Measurements from ENCODE around the gene TUG1. TPM values are rescaled to one million over a fixed set of nuclear protein-coding genes. Genes with fewer than 3 reads are reported as not detected.
A peak's percentile ranks its signal among the peaks of the same experiment; 100 is the strongest.

Gene TUG1
- total RNA-seq (10 to 100 TPM; 46.6 to 49.9 TPM), polyA plus RNA-seq (21.3 TPM)

DNA sequence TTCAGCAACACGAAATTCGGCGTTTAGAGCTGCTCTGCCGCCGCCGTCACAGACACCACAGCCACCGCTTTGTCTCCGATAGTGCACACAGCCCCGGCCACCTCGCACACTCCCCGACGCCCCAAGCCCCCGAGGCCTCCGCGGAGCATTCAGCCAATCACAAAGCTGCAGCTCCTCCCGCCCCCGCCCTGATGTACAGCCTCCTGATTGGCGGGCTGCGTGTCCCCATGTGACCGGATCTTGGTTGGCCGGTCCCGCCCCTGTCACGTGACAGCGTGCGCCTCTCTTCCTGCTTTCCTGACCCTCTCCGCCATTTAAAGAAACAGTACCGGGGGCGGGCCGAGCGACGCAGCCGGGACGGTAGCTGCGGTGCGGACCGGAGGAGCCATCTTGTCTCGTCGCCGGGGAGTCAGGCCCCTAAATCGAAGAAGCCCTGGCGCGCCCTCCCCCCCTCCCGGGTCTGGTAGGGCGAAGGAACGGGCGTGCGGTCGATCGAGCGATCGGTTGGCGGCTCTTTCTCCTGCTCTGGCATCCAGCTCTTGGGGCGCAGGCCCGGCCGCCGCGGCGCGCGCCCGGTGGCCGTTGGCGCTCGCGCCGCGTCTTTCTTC, at the start of gene TUG1:
Gene TUG1, plus strand, starts transcription at position 342 of the 608 bp plus-strand sequence.
- ChIA-PET CTCF (interaction anchor here (0.6 to 2.6 kb wide), 8 partner anchors 23 to 334 kb away, joined by 3 to 9 read pairs (median 6); partner anchors contain the start of gene SLC35E4), POLR2A (interaction anchor here (0.6 to 2.1 kb wide), 16 partner anchors 10 to 1506 kb away, joined by 3 to 17 read pairs (median 4); partner anchors contain the start of genes DUSP18, FBXO7, PES1 and PIK3IP1)
- Mint-ChIP-seq H3K9me3 (peaks cover 19 to 50% (median 33%) of the 10 kb centered on the region in 5 donors), H3K4me3 (peak within 1 kb of the TSS; percentile 88 to 99 (median 95)), H3K4me1 (peaks cover 39 to 75% (median 59%) of the 10 kb centered on the region in 3 donors), H3K27ac (peak within 1 kb of the TSS; percentile 89 to 99 (median 96)), H3K27me3 (peaks cover 0 to 3% of the 10 kb centered on the region in 2 donors), H3K36me3 (peaks cover 23 to 58% (median 51%) of the 10 kb centered on the region in 3 donors)
- Histone ChIP-seq H3K27me3 (ENCODE audit: insufficient read depth, low read length, poor library complexity, severe bottlenecking) (no peaks in the 10 kb centered on the region), H3K4me3 (ENCODE audit: low read length) (peak within 1 kb of the TSS; percentile 77), H3K27ac (ENCODE audit: low read depth, low read length) (peak within 1 kb of the TSS; percentile 74), H3K9me3 (ENCODE audit: low read length) (peaks cover 38% of the 10 kb centered on the region), H3K4me1 (ENCODE audit: insufficient read depth, low read length) (peaks cover 24% of the 10 kb centered on the region), H3K36me3 (ENCODE audit: insufficient read depth, low read length) (peaks cover 31% of the 10 kb centered on the region)
- DNase-seq: peak; percentile 97 to 98 (median 97)

DNA sequence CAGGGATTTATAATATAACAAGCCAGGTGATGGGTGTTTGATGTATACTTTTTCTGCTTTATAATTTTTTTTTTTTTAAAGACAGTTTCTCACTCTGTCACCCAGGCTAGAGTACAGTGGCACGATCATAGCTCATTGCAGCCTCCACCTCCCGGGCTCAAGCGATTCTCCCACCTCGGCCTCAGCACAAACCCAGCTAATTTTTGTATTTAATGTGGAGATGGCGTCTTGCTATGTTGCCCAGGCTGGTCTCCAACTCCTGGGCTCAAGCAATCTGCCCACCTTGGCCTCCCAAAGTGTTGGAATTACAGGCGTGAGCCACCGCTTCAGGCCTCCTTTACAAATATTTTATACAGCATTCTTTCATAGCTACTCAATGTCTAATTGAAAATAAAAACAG, 49.1 kb upstream of the TUG1 start:
- H3K27me3 ChIP-seq (ENCODE audit: insufficient read depth, low read length, poor library complexity, severe bottlenecking): no peaks in the 10 kb centered on the region
- Mint-ChIP-seq H3K27me3 (no peaks in the 10 kb centered on the region), H3K27ac (peak overlapping the region in 2 of 8 donors; percentile 7 to 49), H3K4me1 (peaks cover 12 to 31% (median 14%) of the 10 kb centered on the region in 3 donors), H3K9me3 (peaks cover 0 to 5% (median 2%) of the 10 kb centered on the region in 5 donors), H3K4me3 (peak overlapping the region in 2 of 7 donors; percentile 59 to 68), H3K36me3 (peaks cover 0 to 18% (median 2%) of the 10 kb centered on the region in 3 donors)
- no peaks in the 10 kb centered on the region for H3K36me3 ChIP-seq (ENCODE audit: insufficient read depth, low read length)
- peaks cover 22% of the 10 kb centered on the region for H3K4me1 ChIP-seq (ENCODE audit: insufficient read depth, low read length)
- H3K4me3 ChIP-seq (ENCODE audit: low read length): no peak overlapping the region
- CTCF ChIA-PET: interaction anchor here (0.9 to 4.3 kb wide), 14 partner anchors 9 to 308 kb away, joined by 3 to 42 read pairs (median 6); partner anchors contain the start of genes MORC2, SLC35E4 and TUG1
- no peaks in the 10 kb centered on the region for H3K9me3 ChIP-seq (ENCODE audit: low read length)
- no peak for DNase-seq
- POLR2A ChIA-PET: interaction anchor here (0.7 to 1.1 kb wide), 2 partner anchors 236 to 284 kb away, joined by 3 to 4 read pairs; partner anchors contain the start of gene SLC35E4
- no peak overlapping the region for H3K27ac ChIP-seq (ENCODE audit: low read depth, low read length)

DNA sequence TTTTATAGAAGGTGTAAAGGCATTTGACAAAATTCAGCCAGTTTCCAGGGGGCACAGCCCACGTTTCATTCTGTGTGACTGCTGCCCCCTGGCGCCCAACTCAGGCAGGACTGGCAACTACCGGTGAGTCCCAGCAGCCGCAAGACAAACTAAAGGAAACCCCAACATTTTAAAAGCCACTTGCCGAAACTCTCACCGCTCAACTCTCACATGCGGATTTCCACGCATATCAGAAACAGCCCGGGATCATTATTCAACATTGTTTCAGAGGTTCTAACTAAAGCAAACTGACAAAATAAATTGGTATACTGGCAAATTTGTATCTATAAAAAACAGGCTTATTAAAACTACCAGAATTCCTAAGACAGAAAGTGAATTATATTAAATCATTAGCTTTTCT, 48.7 kb upstream of the TUG1 start:
- Histone ChIP-seq H3K9me3 (ENCODE audit: low read length) (no peaks in the 10 kb centered on the region), H3K27ac (ENCODE audit: low read depth, low read length) (no peak overlapping the region), H3K27me3 (ENCODE audit: insufficient read depth, low read length, poor library complexity, severe bottlenecking) (no peaks in the 10 kb centered on the region), H3K4me3 (ENCODE audit: low read length) (peak overlapping the region; percentile 44), H3K4me1 (ENCODE audit: insufficient read depth, low read length) (peaks cover 22% of the 10 kb centered on the region), H3K36me3 (ENCODE audit: insufficient read depth, low read length) (no peaks in the 10 kb centered on the region)
- ChIA-PET CTCF (interaction anchor here (0.9 to 4.3 kb wide), 14 partner anchors 9 to 308 kb away, joined by 3 to 42 read pairs (median 6); partner anchors contain the start of genes MORC2, SLC35E4 and TUG1), POLR2A (interaction anchor here (0.7 to 1.1 kb wide), 2 partner anchors 236 to 285 kb away, joined by 3 to 4 read pairs; partner anchors contain the start of gene SLC35E4)
- peaks cover 0 to 4% (median under 1%) of the 10 kb centered on the region in 5 donors for H3K9me3 Mint-ChIP-seq
- DNase-seq: peak; percentile 66 to 87 (median 74)
- H3K36me3 Mint-ChIP-seq: peaks cover 0 to 20% (median 4%) of the 10 kb centered on the region in 3 donors
- H3K4me3 Mint-ChIP-seq: peak overlapping the region; percentile 12 to 76 (median 64)
- H3K27me3 Mint-ChIP-seq: no peaks in the 10 kb centered on the region
- H3K4me1 Mint-ChIP-seq: peaks cover 12 to 31% (median 14%) of the 10 kb centered on the region in 3 donors
- peak overlapping the region in 7 of 8 donors; percentile 0 to 52 (median 10) for H3K27ac Mint-ChIP-seq

DNA sequence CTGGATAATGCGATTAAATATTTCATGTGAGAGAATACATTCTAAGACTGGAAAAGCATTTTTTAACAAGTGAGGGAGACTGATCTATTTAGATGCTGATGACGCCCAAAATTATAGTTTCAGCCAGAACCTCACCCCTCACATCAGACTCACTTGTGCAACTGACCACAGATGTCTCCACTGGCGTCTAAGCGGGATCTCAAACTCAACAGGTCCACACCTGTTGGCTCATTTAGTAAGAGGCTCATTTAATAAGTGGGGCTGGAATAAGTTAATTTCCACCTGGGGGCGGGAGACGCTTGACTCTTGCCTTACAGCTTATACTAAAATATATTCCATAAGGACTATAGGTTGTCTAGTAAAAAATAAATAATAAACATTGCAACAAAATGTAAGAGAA, 48.0 kb upstream of the TUG1 start:
- CTCF ChIA-PET: interaction anchor here (0.6 to 4.3 kb wide), 9 partner anchors 10 to 1679 kb away, joined by 3 to 42 read pairs (median 5); partner anchors contain the start of genes MORC2, SLC35E4 and TUG1
- Mint-ChIP-seq H3K27me3 (no peaks in the 10 kb centered on the region), H3K27ac (peak overlapping the region in 7 of 8 donors; percentile 46 to 91 (median 76)), H3K9me3 (peaks cover 0 to 3% (median 0%) of the 10 kb centered on the region in 5 donors), H3K36me3 (peaks cover 0 to 25% (median 4%) of the 10 kb centered on the region in 3 donors), H3K4me1 (peaks cover 12 to 31% (median 14%) of the 10 kb centered on the region in 3 donors), H3K4me3 (peak overlapping the region; percentile 75 to 93 (median 82))
- H3K36me3 ChIP-seq (ENCODE audit: insufficient read depth, low read length): no peaks in the 10 kb centered on the region
- H3K27me3 ChIP-seq (ENCODE audit: insufficient read depth, low read length, poor library complexity, severe bottlenecking): no peaks in the 10 kb centered on the region
- H3K27ac ChIP-seq (ENCODE audit: low read depth, low read length): no peak overlapping the region
- POLR2A ChIA-PET: interaction anchor here (1.0 to 2.3 kb wide), 4 partner anchors 48 to 286 kb away, joined by 3 to 17 read pairs (median 4); partner anchors contain the start of genes MORC2, RNF185, SLC35E4 and TUG1
- H3K4me3 ChIP-seq (ENCODE audit: low read length): peak overlapping the region; percentile 44
- peaks cover 22% of the 10 kb centered on the region for H3K4me1 ChIP-seq (ENCODE audit: insufficient read depth, low read length)
- DNase-seq: no peak
- no peaks in the 10 kb centered on the region for H3K9me3 ChIP-seq (ENCODE audit: low read length)

DNA sequence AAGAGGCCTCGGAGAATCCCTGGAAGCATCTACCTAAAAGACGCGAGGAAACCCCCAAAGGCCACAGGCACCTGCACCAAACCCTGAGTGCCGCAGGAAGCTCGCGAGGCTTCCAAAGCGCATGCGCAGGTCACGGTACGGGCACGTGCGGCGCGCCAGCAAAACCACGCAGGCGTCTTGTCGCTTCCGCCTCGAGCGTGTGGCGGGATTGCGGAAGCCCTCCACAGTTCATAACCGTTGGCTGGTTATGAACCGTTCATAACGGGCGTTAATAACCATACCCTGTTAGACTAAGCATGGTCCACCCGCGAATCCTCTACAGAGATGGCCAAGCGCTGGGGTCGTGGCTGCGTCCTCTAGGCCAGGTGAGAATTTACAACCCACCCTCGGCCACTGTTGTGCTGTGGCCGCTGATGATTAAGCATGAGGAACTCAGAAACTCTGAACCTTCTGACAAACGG, 46.9 kb upstream of the TUG1 start:
- peak; percentile 70 to 92 (median 81) for DNase-seq

DNA sequence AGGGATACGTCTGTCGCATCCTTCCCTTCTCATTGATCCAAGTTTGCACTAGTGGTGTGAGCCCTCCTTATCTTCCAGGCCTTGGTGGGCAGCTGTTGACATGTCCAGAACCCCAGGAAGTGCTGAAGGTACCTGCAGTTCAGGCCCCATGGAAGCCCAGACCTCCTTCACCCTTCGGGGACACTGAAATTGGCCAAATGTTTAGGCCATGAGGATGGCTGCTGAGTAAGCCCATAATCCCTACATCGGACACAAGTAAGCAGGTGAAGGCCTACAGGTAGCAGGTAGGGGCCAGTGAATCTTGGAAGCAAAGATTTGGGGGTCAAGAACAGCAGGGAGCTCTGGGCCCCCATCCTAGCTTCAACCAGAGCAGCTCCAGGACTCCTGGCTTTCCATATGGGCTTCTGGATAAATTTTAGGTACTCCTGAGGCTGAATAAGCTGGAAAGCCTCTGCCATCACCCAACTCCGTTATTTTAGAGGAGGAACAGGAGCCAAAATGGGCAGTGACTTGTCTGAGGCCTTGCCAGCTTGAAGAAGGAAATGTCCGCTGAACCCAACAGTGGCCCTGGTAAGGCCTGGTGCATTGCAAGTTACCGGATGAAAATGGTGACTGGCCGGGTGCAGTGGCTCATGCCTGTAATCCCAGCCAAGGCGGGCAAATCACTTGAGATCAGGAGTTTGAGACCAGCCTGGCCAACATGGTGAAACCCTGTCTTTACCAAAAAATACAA, 45.7 kb upstream of the TUG1 start:
- Histone ChIP-seq H3K9me3 (ENCODE audit: low read length) (no peaks in the 10 kb centered on the region), H3K4me3 (ENCODE audit: low read length) (no peak overlapping the region), H3K36me3 (ENCODE audit: insufficient read depth, low read length) (peaks cover 18% of the 10 kb centered on the region), H3K27ac (ENCODE audit: low read depth, low read length) (no peak overlapping the region), H3K27me3 (ENCODE audit: insufficient read depth, low read length, poor library complexity, severe bottlenecking) (no peaks in the 10 kb centered on the region), H3K4me1 (ENCODE audit: insufficient read depth, low read length) (peaks cover 22% of the 10 kb centered on the region)
- ChIA-PET CTCF (interaction anchor here (0.9 to 4.3 kb wide), 3 partner anchors 18 to 289 kb away, joined by 3 to 42 read pairs (median 3); partner anchors contain the start of gene SLC35E4), POLR2A (interaction anchor here (0.6 to 2.5 kb wide), 3 partner anchors 17 to 288 kb away, joined by 3 to 17 read pairs (median 8); partner anchors contain the start of genes MORC2 and TUG1)
- Mint-ChIP-seq H3K4me1 (peaks cover 12 to 31% (median 14%) of the 10 kb centered on the region in 3 donors), H3K27ac (peak overlapping the region in 5 of 8 donors; percentile 12 to 86 (median 63)), H3K9me3 (peaks cover 0 to 3% (median 0%) of the 10 kb centered on the region in 5 donors), H3K36me3 (peaks cover 0 to 40% (median 13%) of the 10 kb centered on the region in 3 donors), H3K4me3 (peak overlapping the region in 1 of 7 donors; percentile 46), H3K27me3 (peaks cover 0 to 1% of the 10 kb centered on the region in 2 donors)
- no peak for DNase-seq

More for the DNA sequence above, 46.9 kb upstream of the TUG1 start:
- H3K4me3 Mint-ChIP-seq: peak overlapping the region; percentile 75 to 93 (median 82)
- no peaks in the 10 kb centered on the region for H3K27me3 Mint-ChIP-seq
- POLR2A ChIA-PET: interaction anchor here (0.7 to 2.5 kb wide), 6 partner anchors 18 to 287 kb away, joined by 3 to 17 read pairs (median 7); partner anchors contain the start of genes MORC2, SELENOM, SLC35E4 and TUG1
- no peaks in the 10 kb centered on the region for H3K9me3 ChIP-seq (ENCODE audit: low read length)
- peaks cover 12 to 31% (median 14%) of the 10 kb centered on the region in 3 donors for H3K4me1 Mint-ChIP-seq
- H3K27me3 ChIP-seq (ENCODE audit: insufficient read depth, low read length, poor library complexity, severe bottlenecking): no peaks in the 10 kb centered on the region
- peaks cover 22% of the 10 kb centered on the region for H3K4me1 ChIP-seq (ENCODE audit: insufficient read depth, low read length)
- H3K36me3 Mint-ChIP-seq: peaks cover 0 to 31% (median 7%) of the 10 kb centered on the region in 3 donors
- CTCF ChIA-PET: interaction anchor here (0.6 to 4.3 kb wide), 9 partner anchors 20 to 289 kb away, joined by 3 to 42 read pairs (median 3); partner anchors contain the start of genes MORC2, SLC35E4 and TUG1
- H3K9me3 Mint-ChIP-seq: peaks cover 0 to 3% (median 0%) of the 10 kb centered on the region in 5 donors
- peak overlapping the region; percentile 9 for H3K27ac ChIP-seq (ENCODE audit: low read depth, low read length)
- peaks cover 6% of the 10 kb centered on the region for H3K36me3 ChIP-seq (ENCODE audit: insufficient read depth, low read length)
- peak overlapping the region; percentile 54 to 98 (median 83) for H3K27ac Mint-ChIP-seq
- peak overlapping the region; percentile 44 for H3K4me3 ChIP-seq (ENCODE audit: low read length)

DNA sequence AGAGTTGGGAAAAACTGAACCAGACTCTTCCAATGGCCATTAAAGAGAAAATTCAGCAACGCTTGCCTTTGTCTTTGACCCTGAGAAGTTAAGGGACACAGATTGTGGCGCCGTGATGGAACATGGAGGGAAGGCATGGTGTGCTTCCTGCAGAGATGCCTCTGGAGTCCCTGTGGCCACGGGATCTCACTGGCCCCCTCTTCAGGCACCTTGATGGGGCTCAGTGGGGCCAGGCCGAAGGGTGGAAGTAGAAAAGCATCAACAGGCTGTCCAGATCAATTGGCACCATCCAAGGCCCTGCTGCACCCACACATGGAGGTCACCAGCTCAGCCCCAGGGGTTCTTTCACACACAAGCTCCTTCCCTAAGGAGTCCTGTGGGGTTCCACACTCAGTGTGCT, 43.4 kb upstream of the TUG1 start:
- Mint-ChIP-seq H3K27ac (peak overlapping the region in 4 of 8 donors; percentile 14 to 74 (median 42)), H3K36me3 (peaks cover 2 to 60% (median 18%) of the 10 kb centered on the region in 3 donors), H3K27me3 (peaks cover 0 to 1% of the 10 kb centered on the region in 2 donors), H3K4me3 (no peak overlapping the region), H3K9me3 (peaks cover 0 to 3% (median 0%) of the 10 kb centered on the region in 5 donors), H3K4me1 (peaks cover 11 to 14% (median 14%) of the 10 kb centered on the region in 3 donors)
- Histone ChIP-seq H3K9me3 (ENCODE audit: low read length) (no peaks in the 10 kb centered on the region), H3K27me3 (ENCODE audit: insufficient read depth, low read length, poor library complexity, severe bottlenecking) (no peaks in the 10 kb centered on the region), H3K4me1 (ENCODE audit: insufficient read depth, low read length) (peaks cover 20% of the 10 kb centered on the region), H3K36me3 (ENCODE audit: insufficient read depth, low read length) (peaks cover 35% of the 10 kb centered on the region), H3K4me3 (ENCODE audit: low read length) (no peak overlapping the region), H3K27ac (ENCODE audit: low read depth, low read length) (no peak overlapping the region)
- ChIA-PET CTCF (no interaction called here), POLR2A (interaction anchor here (0.6 kb wide), 1 partner anchor 53 kb away, joined by 4 read pairs; no protein-coding TSS in a partner anchor)
- no peak for DNase-seq
